HG02610 (cell line): ENCODE measurements around the gene GATC.
A peak's percentile ranks its signal among the peaks of the same experiment; 100 is the strongest.

Experiments
- ATAC-seq: cut with Tn5 transposase; IDR thresholded peaks from one replicate; pipeline ENCODE4 v1.9.1; 2021; ENCODE audit warnings: mild to moderate bottlenecking, moderate library complexity; ENCODE audit not compliant: unreplicated experiment

GATC gene, protein sequence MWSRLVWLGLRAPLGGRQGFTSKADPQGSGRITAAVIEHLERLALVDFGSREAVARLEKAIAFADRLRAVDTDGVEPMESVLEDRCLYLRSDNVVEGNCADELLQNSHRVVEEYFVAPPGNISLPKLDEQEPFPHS

DNA sequence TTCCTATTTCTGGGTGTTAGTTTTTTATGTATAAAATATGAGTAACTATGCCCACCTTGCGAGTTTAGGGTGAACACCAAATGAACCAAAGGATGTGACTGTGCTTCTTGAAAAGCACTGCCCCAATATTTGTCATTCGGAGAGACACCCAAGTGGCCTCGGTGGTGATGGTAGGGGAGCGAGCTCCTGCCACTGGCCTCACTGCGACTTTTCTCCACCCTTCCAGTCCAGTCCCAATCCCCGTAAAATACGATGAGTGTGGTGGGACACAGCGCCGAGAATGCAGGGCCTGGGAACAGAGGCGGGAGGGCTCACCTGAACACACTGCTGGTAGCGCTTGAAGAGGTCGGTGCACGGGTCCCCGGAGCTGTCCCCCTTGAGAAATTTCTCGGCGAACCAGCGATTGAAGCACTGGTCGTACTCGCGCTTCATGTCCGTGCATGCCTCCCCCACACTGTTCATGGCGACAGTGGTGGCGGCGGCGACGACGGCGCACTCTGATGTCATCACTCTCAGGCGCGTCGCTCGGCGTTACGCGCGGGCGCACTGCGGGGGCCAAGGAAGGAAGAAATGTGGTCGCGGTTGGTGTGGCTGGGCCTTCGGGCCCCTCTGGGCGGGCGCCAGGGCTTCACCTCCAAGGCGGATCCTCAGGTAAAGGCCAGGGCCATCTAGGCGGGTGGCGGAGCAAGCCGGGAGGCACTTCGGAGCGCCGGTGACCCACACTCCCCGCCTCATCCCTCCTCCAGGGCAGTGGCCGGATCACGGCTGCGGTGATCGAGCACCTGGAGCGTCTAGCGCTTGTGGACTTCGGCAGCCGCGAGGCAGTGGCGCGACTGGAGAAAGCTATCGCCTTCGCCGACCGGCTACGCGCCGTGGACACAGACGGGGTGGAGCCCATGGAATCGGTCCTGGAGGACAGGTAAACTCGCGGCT is at the start of gene GATC, which contains the start of gene TRIAP1:
Gene GATC (plus strand): TSS at position 534 of the 933 bp plus-strand sequence. CDS start 37 bp downstream, at position 571.
Gene TRIAP1 (minus strand): TSS at position 474 of the 933 bp plus-strand sequence. CDS start 12 bp downstream, at position 462.
- peak; percentile 91 for ATAC-seq

DNA sequence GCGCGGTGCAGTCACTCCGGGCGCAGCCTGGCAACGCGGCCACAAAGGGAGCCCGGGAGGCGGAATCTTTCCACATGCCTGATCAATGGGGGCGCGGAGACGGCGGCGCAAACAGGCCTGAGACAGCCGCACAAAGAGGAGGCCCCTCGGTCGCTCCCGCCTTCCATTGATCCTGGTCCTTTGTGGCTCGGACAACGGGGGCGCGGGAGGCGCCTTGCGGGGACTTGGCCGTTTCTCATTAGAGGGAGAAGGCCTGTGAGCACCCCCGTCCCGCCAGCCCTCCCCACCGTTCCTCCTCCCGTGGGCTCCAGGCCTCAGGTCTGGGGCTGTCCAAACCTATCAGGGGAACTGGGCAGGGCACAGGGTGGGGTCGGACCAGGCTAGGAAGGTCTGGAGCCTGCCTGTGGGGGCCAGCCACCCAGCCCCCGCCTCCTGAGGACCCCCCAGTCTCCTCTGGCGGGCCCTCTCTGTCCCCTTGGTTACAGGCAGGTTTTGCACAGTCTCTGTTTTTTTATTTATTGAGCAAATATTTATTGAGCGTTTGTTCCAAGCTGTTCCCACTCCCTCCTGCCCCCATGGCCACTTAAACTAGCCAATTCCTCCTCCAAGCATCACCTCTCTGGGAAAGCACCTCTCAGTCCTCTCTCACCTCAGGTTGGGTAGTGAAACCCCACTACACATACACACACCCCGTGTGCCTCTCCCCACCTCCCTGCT is 48.3 kb upstream of the GATC start:
- no peak for ATAC-seq

DNA sequence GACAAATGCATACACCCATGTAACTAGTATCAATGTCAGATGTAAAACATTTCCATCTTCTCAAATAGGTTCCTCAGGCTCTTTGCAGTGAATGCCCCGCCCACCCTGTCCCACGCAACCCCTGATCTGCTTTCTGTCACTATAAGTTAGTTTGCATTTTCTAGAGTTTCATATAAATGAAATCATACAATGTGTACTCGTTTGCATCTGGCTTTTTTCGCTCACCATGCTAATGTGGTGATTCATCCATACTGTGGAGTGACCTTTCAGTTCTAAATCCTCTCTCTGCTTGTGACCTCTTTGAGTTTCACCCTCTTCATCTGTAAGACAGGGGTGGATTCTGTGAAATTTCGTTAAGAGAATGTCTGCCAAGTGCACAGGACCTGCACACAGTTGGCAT is 46.7 kb upstream of the GATC start:
- ATAC-seq, result no peak

DNA sequence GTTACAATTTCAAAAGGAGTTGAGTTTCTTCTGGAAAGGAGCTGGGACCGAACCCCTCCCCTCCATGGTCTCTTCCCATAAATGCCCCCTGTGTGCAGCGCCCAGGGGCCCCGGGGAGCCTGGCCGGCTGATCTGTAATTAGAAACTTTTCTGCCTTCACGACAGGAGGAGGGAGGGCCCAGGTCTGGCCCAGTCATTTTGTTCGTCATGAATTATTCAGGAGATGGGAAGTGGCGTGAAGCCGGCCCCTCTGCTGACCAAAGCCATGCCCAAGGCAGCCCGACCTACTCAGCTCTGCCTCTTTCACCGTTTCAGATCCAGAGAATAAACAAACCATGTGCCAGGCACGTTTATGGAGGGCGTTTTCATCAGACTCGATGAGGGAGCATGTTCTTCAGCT is 44.0 kb upstream of the GATC start:
- ATAC-seq, result no peak

DNA sequence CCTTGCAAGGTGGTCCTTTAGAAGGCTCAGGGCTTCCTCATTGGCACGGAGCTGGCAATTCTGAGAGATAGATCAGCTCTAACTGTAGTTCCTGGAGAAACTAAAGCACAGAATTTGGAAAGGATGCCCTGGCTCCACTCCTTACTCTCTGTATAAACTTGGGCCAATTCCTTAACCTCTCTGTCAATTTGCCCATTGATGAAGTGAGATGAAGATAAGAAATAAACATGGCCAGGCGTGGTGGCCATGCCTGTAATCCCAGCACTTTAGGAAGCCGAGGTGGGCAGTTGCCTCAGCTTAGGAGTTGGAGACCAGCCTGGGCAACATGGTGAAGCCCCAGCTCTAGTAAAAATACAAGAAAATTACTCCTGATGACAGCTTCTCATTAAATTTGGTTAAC is 42.4 kb upstream of the GATC start:
- no peak for ATAC-seq

DNA sequence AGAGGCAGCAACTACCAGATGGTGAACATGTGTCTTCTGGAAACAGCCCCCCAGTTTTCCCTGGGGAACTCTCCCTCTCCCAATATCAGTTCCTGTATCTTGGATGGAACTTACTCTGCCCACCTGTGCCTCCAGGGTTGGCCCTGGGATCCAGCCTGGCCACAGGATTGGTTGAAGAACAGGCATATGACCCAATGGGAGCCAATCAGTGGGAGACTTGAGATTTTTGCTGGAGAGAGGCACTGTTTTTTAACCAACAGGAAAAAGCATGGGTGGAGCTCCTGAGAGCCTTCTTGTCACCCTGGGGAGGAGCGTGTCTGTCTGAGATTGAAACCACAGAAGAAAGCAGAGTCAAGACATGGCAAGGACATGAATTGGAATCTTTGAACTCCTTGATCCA is 42.0 kb upstream of the GATC start:
- no peak for ATAC-seq

DNA sequence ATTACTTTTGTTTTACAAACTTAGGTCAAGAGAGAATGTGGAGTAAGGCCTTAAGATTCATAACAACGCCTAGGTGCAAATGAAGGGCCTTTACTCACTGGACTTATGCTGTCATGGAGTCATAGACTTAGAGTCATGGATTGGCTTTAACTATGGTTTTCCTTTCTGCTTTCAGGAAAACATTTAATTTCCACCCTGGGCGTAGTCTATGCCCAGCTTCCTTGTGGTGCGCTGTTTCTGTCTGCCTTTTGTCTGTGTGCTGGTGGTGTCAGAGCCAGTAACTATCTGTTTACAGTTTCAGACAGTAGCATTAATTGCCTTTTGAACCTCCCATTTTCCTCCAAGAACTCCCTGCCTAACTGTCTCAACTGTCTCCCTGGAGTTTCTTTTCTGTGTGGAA is 40.2 kb upstream of the GATC start:
- no peak for ATAC-seq

DNA sequence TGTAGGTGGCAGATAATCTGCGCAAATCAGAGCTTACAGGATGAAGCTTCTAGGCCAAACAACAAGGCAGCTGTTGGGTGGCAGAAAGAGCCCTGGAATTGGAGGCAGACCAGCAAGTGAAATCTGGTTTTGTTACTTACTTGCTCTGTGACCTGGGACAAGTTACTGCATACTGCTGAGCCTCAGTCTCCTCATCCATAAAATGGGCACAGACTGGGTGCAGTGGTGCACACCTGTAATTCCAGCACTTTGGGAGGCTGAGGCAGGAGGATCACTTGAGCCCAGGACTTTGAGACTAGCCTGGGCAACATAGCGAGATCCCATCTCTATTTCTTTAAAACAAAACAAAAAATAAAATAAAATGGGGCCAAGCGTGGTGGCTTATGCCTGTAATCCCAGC is 39.7 kb upstream of the GATC start:
- ATAC-seq, result no peak

DNA sequence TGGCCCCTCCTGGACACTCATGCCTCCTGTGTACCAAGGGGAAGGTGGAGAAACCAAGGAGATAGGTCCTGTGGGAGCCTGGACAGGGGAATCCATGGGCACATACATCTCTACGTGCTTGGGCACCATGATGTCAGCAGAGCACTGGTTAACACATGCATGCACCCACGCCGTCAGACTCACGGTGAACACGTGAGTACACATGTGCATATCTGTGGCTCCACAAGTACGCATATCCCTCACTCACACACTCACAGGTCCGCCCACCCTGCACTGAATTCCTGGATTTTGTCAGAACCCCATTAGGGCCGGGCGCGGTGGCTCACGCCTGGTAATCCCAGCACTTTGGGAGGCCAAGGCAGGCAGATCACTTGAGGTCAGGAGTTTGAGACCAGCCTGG is 37.5 kb upstream of the GATC start:
- no peak for ATAC-seq

DNA sequence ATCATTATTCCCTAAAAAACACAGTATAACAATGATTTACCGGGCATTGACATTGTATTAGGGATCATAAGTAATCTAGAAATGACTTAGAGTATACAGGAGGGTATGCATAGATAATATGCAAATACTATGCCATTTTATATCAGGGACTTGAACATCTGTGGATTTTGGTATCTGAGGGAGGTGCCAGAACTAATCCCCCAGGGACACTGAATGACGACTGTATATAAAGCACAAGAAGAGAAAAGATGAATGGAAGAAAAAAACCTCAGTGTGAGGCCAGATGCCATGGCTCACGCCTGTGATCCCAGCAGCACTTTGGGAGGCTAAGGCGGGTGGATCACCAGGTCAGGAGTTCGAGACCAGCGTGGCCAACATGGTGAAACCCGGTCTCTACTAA is 33.8 kb upstream of the GATC start:
- ATAC-seq, result no peak

DNA sequence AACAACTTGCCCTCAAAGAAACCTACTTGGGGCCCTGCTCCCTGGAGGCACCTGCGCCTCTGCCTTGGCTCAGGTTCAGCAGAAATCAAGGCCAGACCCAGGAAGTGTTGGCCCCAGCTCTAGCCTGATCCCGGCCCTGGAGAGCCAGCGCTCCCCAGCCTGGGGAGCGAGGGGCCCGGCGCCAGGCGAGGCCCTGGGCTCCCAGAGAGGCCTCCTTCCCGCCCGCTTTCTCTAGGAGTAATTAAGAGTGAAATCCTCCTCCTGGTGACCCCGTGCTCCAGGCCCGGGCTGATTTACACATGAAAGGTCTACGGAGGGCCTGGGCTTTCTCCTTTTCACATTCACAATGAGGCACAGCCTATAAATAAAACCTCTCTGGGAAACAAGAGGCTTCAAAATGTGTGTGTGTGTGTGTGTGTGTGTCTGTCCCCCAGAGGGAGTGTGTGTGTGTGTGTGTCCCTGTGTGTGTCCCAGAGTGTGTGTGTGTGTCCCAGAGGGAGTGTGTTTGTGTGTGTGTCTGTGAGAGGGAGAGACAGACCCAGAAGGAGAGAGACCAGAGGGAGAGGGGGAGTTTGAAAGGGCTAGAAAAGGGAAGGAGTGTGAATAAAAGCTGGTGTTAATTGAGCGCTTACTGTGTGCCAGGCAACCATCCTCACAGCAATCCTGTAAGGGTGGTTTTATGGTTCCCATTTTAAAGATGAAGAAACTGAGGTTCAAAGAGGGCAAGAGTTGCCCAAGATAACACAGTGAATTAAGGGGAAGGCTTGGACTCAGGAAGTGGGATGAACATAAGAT is 32.1 kb upstream of the GATC start:
- no peak for ATAC-seq

DNA sequence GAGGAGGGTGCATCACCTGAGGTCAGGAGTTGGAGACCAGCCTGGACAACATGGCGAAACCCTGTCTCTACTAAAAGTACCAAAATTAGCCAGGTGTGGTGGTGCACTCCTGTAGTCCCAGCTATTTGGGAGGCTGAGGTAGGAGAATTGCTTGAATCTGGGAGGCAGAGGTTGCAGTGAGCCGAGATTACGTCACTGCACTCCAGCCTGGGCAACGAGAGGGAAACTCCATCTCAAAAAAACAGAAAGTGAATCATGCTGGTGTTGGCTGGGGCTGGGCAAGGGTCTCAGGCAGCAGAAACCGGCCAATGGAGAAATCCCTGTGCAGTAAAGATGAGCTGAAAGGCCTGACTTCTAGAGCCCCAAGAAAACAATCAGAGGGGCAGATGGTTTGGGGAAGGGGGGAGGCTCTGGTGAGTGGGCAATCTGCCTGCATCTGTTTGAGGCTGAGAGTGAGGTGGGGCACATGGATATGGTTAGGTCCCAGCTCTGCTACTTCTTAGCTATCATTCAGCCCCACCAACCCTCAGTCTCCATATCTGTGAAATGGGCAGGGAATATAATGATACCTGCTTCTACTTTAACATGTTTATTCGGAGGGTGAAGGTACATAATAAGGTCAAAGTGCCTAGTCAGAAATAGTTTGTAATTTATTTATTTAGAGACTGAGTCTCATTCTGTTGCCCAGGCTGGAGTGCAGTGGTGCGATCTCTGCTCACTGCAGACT is 29.6 kb upstream of the GATC start:
- no peak for ATAC-seq

DNA sequence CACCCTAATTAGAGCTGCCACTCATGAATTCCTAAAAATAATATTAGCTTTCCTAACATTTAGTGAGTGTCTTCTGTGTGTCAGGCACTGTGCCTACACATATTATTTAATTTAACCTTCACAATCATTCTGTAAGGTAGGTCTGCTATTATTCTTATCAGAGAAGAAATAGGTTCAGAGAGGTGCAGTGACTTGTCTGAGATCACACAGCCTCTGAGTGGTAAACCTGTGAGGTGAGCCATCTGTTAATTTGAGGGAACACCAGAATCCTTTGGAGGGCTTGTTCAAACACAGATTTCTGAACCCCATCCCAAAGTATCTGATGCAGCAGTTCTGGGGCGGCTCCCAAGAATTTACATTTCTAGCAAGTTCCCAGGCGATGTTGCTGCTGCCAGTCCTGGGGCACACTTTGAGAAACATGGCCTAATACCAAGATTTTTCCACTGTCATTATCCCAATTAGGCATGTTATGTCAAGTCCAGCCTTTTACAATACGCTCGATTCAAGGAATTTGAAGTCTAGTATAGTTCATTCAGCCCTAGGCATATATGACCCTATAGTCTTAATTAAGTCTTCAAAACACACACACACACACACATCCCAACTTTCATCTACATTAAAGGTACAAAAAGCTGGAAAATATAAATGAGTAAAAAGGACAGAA is 28.2 kb upstream of the GATC start:
- no peak for ATAC-seq

DNA sequence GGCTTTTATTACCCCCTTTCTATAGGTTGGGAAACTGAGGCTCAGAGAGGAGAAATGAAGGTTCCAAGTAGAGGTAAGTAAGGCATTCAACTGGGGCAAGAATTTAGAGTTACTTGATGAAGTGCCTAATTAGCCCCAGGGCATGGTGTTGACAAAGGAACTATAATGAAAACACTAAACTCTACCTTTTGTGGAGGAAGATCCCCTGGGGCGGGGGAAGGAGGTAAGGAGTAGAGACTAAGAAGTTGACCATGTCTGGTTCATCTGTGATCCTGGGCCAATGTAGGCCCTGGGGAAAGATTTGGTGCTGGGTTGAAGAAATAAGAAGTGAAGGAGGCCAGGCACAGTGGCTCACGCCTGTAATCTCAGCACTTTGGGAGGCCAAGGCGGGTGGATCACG is 24.5 kb upstream of the GATC start:
- no peak for ATAC-seq

DNA sequence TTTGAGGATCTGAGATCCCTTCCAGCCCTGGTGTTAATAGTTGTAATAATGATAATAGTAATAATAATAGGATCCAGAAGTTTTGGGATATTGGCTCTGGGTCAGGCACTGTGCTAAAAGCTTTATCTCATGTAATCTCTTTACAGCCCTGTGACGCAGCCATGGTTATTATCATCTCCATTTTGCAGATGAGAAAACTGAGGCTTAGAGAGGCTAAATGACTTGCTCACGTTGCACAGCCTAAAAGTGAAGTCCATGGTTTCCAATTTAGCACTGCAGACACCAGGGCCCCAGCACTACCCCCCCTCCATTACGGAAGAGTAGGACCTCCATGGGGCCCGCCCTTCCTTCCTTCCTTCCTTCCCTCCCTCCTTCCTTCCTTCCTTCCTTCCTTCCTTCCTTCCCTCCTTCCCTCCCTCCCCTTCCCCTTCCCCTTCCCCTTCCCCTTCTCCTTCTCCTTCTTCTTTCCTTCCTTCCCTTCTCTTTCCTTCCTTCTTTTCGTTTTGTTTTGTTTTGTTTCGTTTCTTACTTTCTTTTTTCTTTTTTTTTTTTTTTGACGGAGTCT is 23.3 kb upstream of the GATC start:
- ATAC-seq, result no peak

DNA sequence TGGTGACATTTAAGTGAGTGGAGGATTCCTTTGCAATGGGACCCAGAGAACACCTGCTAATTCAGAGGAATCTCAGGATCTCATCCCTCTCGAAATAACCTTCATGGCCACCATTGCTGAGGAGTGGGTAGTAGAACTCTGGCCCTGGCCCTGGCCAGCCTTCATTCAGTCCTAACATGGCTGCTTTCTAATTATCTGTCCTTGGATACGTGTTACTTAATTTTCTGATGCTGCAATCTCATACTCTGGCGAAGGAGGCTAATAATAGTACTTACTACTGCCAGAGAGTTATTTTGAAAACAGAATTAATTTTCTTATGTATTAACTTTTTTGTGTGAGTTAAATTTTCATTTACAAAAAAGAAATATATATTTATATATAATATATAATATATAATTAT is 20.4 kb upstream of the GATC start:
- no peak for ATAC-seq

DNA sequence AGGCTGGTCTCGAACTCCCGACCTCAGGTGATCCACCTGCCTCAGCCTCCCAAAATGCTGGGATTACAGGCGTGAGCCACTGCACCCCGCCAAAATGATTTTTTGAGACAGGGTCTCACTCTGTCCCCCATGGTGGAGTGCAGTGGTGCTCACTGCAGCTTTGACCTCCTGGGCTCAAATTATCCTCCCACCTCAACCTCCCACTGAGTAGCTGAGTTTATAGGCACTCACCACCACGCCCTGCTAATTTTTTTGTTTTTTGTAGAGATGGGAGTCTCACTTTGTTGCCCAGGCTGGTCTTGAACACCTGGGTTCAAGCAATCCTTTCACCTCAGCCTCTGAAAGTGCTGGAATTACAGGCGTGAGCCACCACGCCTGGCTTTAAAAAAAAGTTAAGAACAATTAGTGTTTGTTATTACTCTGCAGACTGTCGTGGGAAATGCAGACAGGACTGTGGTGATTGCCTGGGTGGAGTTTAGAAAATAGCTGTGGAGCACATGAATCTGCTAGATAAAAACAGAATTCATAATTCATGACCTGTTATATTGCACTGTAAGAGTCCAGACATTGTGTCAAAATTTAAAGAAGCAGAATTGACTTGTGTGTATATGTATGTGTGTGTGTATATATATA is 17.5 kb upstream of the GATC start:
- no peak for ATAC-seq

DNA sequence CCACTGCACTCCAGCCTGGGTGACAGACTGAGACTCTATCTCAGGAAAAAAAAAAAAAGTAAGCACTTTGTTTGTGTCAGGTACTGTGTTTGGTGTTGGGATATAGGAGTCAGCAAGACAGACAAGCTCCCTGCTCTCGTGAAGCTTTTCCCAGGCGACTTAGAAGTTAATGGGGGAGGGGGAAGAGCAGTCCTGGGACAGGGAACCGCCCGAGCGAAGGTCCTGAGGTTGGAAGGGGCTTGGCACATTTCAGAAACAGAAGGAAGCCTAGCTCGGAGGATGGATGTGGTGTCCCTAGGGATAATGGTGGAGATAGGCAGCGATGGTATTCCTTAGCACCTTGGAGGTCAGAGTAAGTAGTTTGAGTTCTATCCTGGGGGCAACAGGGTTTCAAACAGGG is 16.9 kb upstream of the GATC start:
- no peak for ATAC-seq
